Right renal pelvis (tissue), 4 donors: ENCODE measurements around the gene ELFN2. TPM values are rescaled to one million over a fixed set of nuclear protein-coding genes. Genes with fewer than 3 reads are reported as not detected.

Experiments
- DNase-seq, 4 donors: peaks; one replicate each; pipeline ENCODE4 v3.0.0-alpha.2; 2013; ENCODE audit warnings: low read depth in 4 of 4, low spot score in 3 of 4, missing footprints in 1 of 4
- polyA plus RNA-seq, 4 donors: library from polyadenylated mRNA; unstranded; fragments of 120-200 nt; gene quantifications; one replicate each; pipeline ENCODE4 v1.2.1, GENCODE V29; 2013; ENCODE audit not compliant: insufficient read length in 4 of 4

Gene ELFN2
- polyA plus RNA-seq, 4 donors, result 0.99 to 2.4 (median 1.5) TPM

DNA sequence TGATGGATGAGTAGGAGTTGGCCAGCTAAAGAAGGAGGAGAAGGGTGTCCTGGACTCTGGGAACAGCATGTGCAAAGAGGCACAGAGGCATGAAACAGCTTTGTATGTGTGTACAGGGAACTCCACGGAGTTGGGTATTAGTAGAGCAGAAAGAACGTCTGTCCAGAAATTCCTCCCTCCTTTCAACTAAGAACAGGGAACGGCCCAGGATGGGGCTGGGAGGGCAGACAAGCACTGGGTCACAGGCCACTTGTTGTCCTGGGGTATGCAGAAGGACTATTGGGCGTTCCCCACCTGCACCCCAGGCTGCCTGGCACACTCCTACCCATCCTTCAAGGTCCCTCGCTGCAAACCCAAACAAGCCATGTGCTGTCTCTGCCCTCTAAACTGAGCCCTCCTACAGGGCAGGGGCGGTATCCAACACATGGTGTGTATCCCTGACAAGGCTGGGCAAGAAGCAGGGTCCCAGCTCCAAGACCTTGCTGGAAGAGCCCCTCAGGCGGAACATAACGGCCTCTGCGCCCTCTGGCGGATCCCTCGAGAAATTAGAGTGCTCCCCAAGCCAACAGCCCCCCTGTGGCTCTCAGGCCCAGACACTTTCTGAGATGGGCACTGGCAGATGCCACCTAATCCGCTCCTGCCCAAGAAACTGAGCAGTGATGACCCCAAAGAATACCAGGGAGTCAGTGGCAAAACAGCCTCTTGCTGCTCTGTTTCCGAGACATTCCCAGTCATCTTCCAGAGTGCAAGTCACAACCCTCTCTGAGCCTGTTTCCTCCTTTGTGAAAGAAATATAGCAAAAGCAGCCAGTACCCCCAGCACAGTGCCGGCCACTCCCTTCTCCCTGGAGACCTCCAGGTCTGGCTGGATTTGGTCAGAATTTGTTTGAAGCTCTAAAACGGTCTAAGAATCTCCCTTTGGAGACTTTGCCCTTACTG is 1.6 kb upstream of the ELFN2 start:
- DNase-seq, result peak; percentile 35 to 55 (median 50)

GRCh38 chr22:37427711-37428635 is 694 bp upstream of the ELFN2 start:
- no peak for DNase-seq

DNA sequence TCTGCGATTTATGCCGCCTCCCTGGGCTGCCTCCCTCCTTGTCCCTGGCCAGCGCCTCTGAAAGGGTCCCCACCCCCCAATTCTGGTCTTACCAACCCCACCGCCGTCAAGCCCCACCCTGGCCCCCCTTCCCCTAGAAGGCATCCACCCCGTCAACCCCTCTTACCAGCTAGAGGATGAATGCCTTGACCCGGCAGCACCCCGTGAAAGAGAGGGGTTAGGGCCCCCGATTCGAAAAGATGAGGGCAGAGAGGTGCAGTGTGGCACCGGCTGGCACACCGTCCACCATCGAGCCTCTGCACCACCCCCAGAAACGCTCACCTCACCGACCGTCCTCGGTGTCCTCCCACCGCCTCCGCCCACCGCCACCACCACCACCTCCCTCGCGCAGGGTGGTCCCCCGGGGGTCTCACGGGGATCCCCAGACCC is 559 bp downstream of the ELFN2 start:
- DNase-seq, result no peak

GRCh38 chr22:37425800-37426705 is 1.2 kb downstream of the ELFN2 start:
- DNase-seq, result no peak

GRCh38 chr22:37425369-37425768 is 1.9 kb downstream of the ELFN2 start:
- DNase-seq, result no peak

GRCh38 chr22:37423283-37423682 is 4.0 kb downstream of the ELFN2 start:
- no peak for DNase-seq

- no peak for DNase-seq
Measured at GRCh38 chr22:37421468-37421877, 5.8 kb downstream of the ELFN2 start.

DNA sequence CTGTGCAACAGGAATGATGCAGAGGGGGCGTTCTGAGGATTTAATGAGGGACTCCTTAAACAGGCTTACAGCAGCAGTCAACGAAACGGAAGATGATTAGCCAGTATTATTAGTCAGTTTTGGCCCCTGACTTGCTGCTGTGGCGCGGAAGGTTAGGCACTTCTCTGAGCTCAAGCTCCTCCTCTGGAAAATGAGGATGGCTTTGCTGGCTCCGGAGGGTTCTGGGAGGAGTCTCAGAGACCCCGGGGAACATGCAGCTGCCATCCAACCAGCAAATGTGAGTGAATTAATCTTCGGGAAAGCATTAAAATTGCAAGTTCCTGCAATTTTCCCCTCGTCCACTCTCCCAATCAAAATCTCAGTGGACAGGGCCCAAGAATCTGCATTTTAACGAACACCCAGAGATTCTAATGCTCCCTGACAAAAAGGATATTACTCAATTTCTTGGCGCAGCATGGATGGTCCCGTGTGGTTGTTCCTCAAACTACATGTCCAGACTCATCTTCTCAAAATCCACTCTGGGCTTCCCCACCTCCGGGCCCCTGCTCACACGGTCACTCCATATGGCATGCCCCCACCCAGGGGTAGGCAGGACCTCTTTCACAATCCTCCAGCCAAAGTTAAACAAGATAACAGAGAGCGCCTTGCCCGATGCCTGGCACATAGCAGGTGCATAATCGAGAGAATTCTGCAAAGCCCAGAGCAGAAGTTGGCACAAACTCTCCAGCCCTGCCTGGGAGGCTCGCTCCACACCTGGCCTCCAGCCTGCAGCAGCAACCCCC is 6.4 kb downstream of the ELFN2 start:
- no peak for DNase-seq

DNA sequence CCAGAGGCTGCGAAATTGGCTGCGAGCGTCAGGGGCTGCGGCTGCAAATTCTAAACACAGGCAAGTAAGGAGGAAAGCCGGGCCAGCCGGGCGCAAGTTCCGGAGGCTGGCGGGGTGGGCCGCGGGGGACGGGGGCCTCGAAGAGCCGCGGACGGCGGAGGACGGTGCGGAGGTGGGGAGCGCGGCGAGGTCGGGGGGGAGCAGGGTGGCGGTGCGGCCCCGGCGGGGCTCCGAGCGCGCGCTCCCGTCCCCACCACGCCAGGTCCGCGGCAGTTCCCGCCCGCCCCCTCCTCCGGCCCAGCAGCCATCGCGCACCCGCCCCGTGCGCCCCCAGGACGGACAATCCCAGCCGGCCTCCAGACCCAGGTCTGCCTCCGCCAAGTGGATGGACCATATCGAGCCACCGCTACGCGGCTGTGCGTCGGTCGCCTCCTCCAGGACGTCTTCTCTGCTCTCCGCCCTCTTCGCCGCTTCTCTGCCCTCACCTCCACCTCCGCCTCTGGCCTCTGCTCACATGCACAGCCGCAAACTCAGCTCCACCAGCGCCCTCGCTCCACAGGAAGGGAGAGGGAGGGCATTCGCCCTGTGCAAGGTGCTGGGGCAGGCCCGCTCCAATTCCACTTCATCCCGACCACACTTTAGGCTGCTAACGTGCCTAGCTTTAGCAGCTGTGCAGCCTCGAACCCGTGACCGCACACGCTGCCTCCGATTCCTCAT is 7.2 kb downstream of the ELFN2 start:
- DNase-seq, result no peak

GRCh38 chr22:37419370-37419968 is 7.8 kb downstream of the ELFN2 start:
- no peak for DNase-seq

- DNase-seq, result no peak
Measured at GRCh38 chr22:37418627-37419369, 8.5 kb downstream of the ELFN2 start.

- DNase-seq, result no peak
Measured at GRCh38 chr22:37417677-37418348, 9.5 kb downstream of the ELFN2 start.

DNA sequence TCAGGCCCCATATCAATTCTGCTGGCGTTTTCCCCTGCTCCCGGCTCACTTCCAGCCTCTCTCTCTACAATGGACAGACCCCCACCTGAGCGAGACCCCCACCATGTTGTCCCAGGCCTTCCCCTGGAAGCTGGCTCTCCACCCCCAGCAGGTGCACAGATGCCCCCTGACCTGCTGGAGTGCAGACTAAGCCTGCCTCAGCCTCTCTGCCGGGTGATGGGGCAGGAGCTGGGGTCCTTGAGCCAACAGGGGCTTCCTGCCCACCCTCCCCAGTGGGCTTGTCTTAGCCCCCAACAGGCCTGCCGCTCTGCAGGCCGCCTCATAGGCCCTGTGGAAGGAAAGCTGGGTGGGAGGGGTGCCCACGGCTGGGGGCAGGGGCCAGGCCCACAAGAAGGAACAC is 10.0 kb downstream of the ELFN2 start:
- DNase-seq, result no peak

- DNase-seq, result no peak
Measured at GRCh38 chr22:37416827-37417226, 10.5 kb downstream of the ELFN2 start.

DNA sequence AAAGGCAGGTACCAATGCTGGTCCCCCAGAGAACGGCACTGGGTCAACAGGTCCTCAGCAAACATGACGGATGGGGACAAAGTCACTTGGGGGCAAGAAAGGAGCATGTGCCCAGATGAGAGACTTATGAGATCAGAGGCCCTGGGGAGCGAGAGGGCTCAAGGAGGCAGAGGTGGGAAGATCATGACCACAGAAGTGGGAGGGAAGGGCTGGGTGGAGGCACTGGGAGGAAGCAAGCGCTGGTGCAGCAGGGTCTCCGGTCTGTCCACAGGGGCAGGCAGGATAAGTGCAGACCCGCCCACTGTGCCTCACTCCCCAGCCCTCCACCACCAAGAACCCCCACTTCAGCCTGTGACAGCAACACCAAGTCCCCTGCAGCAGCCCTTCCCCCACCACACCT is 10.9 kb downstream of the ELFN2 start:
- no peak for DNase-seq

DNA sequence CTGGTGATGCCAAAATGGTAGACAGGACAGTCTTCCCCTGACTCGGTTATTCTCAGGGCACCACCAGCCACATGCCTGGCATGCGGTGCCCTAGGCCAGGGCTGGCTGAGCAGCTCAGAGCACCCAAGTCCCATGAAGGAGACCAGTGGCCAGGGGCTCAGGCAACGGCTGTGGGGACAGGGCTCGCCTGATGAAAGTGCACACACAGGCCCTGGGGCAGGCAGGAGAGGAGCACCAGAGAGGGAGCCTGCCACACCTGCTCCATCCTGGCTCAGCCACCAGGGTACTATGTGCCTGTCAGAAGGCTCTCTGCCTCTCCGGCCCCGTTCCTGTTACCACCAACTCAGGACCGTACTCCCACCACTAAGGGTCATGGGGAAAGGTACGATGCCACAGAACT is 12.1 kb downstream of the ELFN2 start:
- no peak for DNase-seq

GRCh38 chr22:37414288-37414687 is 13.0 kb downstream of the ELFN2 start:
- DNase-seq, result no peak
